GM19193 (cell line): Measurements from ENCODE around the gene GPR17.

Experiments used
- POLR2A ChIP-seq: IDR thresholded peaks from 4 replicates; pipeline ENCODE4 v1.6.1; 2011; ENCODE audit not compliant: insufficient read depth, insufficient read length; ENCODE audit errors: extremely low read depth

GPR17 gene

DNA sequence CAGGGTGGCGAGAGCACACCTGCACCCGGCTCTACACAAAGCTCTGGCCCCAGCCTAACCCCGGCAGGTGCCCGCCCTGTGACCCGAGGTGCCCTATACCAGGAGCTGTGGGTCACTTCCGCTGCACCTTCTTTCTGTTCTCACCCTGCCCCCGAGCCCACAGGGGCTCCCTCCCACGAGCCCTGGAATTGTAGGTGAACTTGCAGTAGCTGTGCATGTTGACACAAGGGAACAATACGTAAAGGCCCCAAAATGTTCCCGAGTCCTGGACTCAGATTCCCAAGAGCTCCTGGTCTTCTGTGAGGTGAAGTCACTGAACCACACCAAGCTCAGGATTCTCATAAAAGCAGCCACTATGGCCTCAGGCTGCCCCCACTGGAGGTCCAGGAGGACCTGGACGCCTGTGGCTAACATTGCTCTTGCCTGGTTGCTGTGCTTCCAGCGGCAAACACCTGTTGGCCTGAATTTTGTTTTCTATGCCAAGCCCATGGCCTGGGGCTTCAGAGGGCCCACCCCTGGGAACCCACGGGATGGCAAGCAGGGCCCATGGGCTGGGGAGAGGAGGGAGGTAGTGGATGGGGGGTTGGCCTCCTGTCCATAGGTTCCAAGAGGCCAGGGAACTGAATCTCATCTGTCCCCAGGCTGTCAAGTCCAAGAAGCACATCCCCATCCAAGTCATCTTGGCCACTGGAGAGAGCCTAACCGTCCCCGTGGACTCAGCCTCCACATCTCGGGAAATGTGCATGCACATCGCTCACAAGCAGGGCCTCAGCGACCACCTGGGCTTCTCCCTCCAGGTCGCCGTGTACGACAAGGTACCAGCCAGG, 23.2 kb upstream of the GPR17 start:
- TF ChIP-seq POLR2A: no peak

DNA sequence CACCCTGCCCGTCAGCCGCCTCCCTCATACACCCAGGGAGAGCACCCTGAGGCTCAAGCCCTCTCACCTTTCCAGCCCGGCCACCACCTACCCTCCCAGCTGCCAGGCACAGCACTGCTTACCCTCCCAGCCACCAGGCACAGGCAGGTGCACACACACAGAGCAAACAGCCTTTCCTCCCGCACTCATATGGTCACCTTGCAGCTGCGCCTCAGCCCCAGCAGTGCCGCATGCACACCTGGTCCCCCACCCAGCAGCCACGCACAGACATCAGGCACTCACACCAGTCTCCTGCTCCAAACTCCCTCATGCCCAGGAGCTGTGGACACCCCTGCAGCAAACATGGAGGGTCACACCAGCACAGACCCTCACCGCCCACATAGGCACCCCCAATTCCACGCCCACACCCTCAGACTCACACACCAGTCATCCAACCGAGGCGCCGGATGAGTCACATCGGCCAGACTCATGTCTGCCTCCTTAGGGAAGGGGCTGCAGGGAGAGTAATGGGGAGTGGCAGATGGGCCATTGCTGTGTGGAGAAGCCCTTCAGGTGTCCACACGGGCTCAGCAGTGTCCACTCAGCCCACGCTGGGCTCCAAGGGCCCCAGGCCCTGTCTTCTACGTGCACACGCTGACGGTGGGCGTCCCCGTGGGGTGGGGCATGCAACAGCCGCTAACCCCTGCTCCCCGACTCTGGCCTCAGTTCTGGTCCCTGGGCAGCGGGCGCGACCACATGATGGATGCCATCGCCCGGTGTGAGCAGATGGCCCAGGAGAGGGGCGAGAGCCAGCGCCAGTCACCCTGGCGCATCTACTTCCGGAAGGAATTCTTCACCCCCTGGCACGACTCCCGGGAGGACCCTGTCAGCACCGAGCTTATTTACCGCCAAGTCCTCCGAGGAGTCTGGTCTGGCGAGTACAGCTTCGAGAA, 22.3 kb upstream of the GPR17 start:
- TF ChIP-seq POLR2A: no peak

DNA sequence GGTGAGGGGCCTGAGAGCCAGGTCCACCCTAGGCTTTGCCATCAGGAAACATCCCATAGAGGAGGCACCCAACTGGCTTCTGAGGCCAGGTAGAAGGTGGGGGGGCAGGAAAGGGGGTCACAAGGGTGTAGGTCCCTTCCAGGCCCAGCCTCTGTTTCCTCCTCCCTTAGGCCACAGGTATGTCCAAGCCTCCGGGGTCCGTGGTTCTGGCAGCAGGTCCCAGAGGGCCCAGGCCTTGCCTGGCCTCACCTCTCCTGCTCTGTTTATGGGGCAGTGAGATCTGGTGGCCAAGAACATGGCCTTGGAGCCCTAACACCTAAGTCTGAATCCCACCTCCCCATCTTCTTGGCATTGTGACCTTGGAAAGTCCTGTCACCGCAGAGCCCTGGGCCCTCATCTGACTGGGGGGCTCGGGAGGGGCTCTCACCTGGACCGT, 21.6 kb upstream of the GPR17 start:
- TF ChIP-seq POLR2A: no peak

DNA sequence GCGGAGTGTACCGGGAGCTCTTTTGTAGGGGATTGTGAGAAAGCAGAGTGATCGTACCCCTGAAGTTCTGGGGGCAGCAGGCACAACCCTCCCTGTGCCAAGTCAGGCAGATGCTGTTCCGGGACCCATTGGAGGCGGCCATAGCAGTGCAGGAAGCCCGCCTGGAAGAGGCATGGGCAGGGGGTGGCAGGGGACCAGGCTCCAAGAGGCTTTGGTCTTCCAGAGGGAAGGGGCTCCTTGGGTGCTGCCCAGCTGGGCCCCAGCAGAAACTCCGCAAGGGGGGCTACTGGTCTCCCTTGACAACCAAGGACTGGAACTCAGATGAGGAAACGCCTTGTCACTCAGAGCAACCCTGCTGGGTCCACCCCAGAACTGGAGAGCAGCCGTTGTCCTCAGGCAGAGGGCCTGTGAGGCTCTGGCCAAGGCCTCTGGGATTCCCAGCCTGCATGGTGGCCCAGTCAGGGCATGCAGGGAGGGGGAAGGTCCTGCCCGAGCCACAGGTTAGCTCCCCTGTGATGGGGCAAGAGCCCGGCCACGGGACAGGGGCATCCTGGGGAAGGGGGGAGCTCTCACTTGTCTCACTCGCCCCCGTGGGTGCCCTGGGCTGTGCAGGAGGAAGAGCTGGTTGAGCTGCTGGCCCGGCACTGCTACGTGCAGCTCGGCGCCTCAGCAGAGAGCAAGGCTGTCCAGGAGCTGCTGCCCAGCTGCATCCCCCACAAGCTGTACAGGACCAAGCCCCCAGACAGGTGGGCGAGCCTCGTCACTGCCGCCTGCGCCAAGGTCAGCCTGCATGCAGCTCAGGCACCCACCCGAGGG, 21.0 kb upstream of the GPR17 start:
- no peak for TF ChIP-seq POLR2A

DNA sequence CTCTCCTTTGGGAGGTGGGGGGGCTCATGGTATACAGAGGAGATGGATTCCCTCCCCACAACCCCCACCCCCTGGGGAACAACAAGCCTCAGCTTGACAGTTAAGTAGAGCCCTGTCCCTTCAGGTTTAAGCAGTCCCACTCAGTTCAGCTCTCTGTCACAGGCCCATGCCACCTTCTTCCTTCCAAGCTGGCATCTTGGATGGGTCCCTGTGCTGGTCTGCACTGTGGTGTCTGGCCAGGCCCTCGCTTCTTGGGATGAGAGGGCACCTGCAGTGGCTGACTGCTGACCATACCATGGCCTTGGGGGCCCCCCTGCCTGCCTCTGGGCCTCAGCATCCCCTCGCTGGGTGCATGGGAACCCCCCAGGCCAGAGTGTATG, 20.4 kb upstream of the GPR17 start:
- TF ChIP-seq POLR2A: no peak

DNA sequence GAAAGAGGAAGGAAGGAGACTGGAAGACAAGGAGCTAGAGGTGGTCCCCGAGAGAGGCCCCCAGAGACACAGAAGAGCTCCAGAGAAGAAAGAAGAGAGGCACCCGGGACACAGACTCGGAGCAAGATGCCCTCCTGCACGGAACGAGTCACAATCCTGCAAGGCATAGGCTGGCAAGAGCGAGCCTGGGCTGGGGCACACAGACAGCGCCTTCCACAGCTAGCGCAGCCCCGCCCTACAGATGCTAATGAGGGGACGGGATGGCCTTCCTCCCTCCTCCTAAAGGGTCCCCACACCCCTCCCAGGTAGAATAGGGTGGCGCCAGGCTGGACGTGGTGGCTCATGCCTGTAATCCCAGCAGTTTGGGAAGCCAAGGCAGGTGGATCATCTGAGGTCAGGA, 19.8 kb upstream of the GPR17 start:
- TF ChIP-seq POLR2A: no peak

DNA sequence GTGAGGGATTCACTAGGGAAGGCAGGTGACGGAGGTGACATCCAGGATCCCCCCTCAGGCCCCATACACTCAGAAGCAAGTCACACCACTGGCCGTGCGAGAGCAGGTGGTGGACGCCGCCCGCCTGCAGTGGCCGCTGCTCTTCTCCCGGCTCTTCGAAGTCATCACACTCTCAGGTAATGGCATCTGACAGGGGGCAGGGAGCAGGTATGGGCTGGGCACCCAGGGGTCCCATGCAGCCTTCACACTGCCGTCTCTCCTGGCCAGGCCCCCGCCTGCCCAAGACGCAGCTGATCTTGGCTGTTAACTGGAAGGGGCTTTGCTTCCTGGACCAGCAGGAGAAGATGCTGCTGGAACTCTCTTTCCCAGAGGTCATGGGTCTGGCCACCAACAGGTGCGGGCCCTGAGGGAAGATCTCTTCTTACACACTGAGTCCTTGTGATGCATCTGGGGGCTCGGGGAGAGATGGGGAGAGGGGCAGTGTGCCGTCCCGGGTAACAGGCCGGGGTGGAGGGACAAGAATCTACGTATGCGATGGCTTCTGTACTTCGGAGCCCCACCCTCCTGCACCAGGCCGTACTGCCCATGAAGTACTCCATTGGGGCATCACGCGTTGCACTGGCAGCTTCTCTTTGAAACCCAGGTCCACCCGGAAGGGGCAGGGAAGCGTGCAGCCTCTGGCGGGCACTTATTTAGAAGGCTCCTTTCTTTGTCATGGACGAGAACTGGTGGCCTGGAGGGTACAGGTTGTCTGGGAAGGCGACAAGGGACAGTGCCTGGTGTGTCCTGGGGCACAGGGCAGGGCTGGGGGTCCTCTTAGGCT, 18.8 kb upstream of the GPR17 start:
- no peak for TF ChIP-seq POLR2A

DNA sequence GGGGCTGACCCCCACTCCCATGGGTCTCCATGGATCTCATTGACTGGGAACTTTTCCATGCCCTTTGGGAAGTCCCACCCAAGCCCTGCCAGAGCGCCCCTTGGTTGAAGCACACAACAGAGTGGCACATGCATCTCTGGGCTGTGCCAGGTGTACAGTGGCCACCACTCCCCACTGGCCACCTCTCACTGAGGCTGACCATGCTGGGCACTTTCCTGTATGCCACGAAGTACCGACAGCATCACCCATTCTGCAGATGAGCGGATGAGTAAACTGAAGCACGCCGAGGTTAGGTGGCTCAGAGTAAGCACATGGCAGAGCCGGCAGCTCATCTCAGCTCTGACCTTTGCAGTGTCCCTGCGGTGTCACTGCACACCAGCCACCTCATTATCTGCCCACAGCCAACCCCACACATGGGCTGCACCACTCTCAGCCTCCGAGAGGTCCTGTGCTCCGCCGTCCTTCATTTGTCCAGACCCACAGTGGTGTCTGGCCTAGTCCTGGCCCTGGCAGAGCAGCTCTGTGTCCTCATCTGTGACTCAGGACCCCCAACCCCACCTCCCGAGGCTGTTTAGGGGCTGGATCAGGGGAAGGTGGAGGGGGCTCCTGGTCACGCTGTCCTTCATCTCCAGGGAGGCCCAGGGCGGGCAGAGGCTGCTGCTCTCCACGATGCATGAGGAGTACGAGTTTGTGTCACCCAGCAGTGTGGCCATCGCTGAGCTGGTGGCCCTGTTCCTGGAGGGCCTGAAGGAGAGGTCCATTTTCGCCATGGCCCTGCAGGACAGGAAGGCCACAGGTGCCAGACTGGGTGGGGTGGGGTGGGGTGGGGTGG, 18.0 kb upstream of the GPR17 start:
- no peak for TF ChIP-seq POLR2A

DNA sequence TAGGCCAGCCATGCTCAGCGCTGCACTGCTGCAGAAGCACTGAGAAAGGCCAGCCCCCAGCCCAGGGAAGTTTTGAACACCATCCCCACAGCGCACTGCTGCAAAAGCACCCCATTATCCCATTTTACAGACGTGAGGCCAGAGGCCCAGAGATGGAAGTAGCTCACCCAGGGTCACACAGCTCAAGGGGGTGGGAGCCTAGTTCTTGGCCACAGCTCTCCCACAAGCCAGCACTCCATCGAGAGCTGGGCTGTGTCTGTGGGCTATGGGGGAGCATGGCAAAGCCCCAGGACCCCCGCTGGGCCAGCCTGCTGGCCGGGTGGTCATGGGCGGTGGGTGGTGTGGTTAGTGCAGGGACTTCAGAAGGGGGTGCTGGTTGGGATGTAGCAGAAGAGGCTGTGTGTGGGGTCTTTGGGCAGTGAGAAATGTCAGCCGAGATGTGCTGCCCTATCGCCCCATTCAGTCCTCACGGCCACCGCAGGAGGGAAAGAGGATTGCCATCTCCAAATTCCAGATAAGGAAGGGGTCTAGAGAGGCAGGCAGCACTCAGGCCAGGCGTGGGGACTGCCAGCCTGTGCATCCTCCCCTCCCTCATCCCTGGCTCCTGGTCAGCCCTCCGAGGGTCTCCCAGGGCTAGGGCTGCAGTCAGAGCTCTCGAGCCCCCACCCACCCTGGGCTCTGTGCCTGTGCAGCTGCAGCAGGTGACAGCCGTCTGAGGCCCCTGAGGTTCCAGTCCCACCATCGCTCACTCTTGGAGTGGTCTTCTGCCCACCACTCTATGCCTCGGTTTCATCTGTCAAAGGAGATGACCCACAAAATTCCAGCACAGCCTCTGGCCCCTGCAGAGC, 17.0 kb upstream of the GPR17 start:
- TF ChIP-seq POLR2A: no peak

DNA sequence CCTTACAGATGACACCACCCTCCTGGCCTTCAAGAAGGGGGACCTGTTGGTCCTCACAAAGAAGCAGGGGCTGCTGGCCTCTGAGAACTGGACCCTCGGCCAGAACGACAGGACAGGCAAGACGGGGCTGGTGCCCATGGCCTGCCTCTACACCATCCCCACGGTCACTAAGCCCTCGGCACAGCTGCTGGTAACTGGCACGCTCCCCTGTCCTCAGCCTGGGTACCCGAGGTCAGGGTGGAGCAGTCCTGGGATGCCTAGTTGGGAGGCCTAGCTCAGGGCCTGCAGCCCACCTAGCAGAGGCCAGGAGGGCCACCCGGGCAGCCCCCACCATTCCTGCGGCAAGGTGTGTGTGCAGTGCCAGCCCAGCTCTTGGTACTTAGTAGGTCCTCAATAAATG, 16.3 kb upstream of the GPR17 start:
- no peak for TF ChIP-seq POLR2A

DNA sequence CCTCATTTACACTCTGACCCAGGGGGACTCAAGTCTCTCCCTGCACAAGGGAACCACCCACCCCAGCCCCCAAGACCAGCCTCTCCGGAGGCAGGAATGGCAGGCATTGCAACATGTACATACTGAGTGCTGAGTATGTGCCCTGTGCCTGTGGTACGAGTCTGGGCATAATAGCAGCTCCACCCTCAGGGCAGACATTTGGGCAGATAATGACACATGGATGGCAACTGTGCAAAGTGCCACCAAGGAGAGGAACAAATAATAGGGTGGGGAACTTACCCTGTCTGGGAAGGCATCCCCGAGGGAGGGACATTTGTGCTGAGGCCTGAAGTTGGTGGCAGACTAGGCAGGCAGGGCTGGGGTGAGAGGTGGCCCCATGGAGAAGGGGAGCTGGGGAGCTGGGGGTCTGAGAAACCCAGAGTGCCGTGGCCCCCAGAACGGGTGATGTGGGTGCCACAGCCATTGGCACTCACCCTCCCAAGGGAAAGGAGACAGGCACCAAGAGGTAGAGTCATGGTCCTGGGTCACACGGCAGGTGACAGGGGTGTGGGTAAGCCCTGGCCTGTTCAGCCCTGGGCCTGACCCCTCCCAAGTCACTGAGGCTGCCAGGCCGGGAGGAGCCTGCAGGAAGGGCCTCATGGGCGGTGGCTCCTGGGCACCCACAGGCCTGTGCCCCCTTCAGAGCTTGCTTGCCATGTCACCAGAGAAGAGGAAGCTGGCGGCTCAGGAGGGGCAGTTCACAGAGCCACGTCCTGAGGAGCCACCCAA, 15.7 kb upstream of the GPR17 start:
- TF ChIP-seq POLR2A: no peak
